OCI-LY7 (cell line): Measurements from ENCODE around the gene ERCC4. TPM values are rescaled to one million over a fixed set of nuclear protein-coding genes. Genes with fewer than 3 reads are reported as not detected.
A peak's percentile ranks its signal among the peaks of the same experiment; 100 is the strongest.

Experiments used
- BruUV-seq: library from RNA; stranded (reverse); fragments of 400-500 nt; replicated peaks from 2 replicates; lab custom pipeline; 2021; lab: Mats Ljungman, UMichigan
- CTCF ChIA-PET: fragments of 300-600 bp; sonication (Branson Sonifier 250); formaldehyde crosslinking; loops from one replicate; lab custom pipeline; 2022; ENCODE audit warnings: antibody characterized with exemption; ENCODE audit not compliant: unreplicated experiment; lab: Charles Lee
- POLR2A ChIA-PET: fragments of 300-600 bp; sonication (Branson Sonifier 250); formaldehyde crosslinking; loops from one replicate; lab custom pipeline; 2022; ENCODE audit warnings: antibody characterized with exemption; lab: Charles Lee
- DNase-seq: peaks from one replicate; pipeline ENCODE4 v3.0.0-alpha.2; 2015; ENCODE audit warnings: low spot score
- H2AFZ ChIP-seq: fragments of 200-600 bp; sonication (generic), shearing (Covaris generic); 2 replicates; pipeline ENCODE4 v1.6.1; 2014; ENCODE audit warnings: mild to moderate bottlenecking, antibody characterized with exemption, low read length, moderate library complexity
- H3K27ac ChIP-seq: fragments of 200-600 bp; sonication (generic); 2 replicates; pipeline ENCODE4 v1.5.1; 2014; ENCODE audit warnings: mixed run types, low read depth, mild to moderate bottlenecking, moderate library complexity, low read length, inconsistent platforms; ENCODE audit not compliant: poor library complexity, severe bottlenecking
- H3K36me3 ChIP-seq: fragments of 200-600 bp; sonication (generic); 2 replicates; pipeline ENCODE4 v1.6.1; 2014; ENCODE audit warnings: mild to moderate bottlenecking, antibody characterized with exemption, low read length, moderate library complexity, mixed read lengths; ENCODE audit not compliant: insufficient read depth
- H3K4me1 ChIP-seq: fragments of 200-600 bp; sonication (generic); 2 replicates; pipeline ENCODE4 v1.5.1; 2014; ENCODE audit warnings: mild to moderate bottlenecking, low read length; ENCODE audit not compliant: insufficient read depth, poor library complexity, severe bottlenecking
- H3K4me2 ChIP-seq: fragments of 200-600 bp; sonication (generic); 2 replicates; pipeline ENCODE4 v1.6.1; 2014; ENCODE audit warnings: mild to moderate bottlenecking, low read length
- H3K4me3 ChIP-seq: fragments of 200-600 bp; sonication (generic); 2 replicates; pipeline ENCODE4 v1.5.1; 2014; ENCODE audit warnings: mild to moderate bottlenecking, low read depth, low read length; ENCODE audit not compliant: poor library complexity, severe bottlenecking
- H3K79me2 ChIP-seq: fragments of 200-600 bp; sonication (generic); 2 replicates; pipeline ENCODE4 v1.6.1; 2016; ENCODE audit warnings: low read depth, mild to moderate bottlenecking, low read length, moderate library complexity, mixed read lengths; ENCODE audit not compliant: insufficient read depth
- H3K9me2 ChIP-seq: fragments of 200-600 bp; sonication (generic); 2 replicates; pipeline ENCODE4 v1.6.1; 2016; ENCODE audit warnings: mild to moderate bottlenecking, low read length, mixed read lengths; ENCODE audit not compliant: insufficient read depth
- H3K9me3 ChIP-seq: fragments of 200-600 bp; sonication (generic); 2 replicates; pipeline ENCODE4 v1.6.1; 2014; ENCODE audit warnings: mild to moderate bottlenecking, mixed run types, low read length, mixed read lengths
- H4K20me1 ChIP-seq: fragments of 200-600 bp; sonication (generic); 2 replicates; pipeline ENCODE4 v1.6.1; 2014; ENCODE audit warnings: mild to moderate bottlenecking, antibody characterized with exemption, low read length, moderate library complexity, mixed read lengths; ENCODE audit not compliant: insufficient read depth
- EZH2phosphoT487 ChIP-seq: fragments of 200-600 bp; sonication (generic); IDR thresholded peaks from 2 replicates; pipeline ENCODE4 v1.6.1; 2018; ENCODE audit warnings: low read depth, borderline replicate concordance, mild to moderate bottlenecking, mixed run types, antibody characterized with exemption, low read length, moderate library complexity, mixed read lengths
- intact Hi-C: fragments of 100-400 bp; cut with micrococcal nuclease; formaldehyde crosslinking; loops from one replicate; pipeline ENCODE4 v1.10.0; 2022; ENCODE audit not compliant: unreplicated experiment
- total RNA-seq, 2 experiments: library from RNA; depleted of rRNA in 1 of 2; stranded (reverse); fragments of >200 nt in 1 of 2; shearing (Covaris generic) in 1 of 2; gene quantifications; 2 replicates each; pipeline ENCODE4 v1.2.3, GENCODE V29; 2014 to 2022
- TF ChIP-seq, protein P1 (sequence below): fragments of 200-600 bp; sonication (generic); conservative IDR thresholded peaks from 2 replicates; pipeline ENCODE4 v1.5.1; 2014; ENCODE audit warnings: mild to moderate bottlenecking, antibody characterized with exemption, low read length, moderate library complexity, mixed read lengths

The ERCC4 gene
- total RNA-seq, 2 experiments from 2014 or later = 7.3 to 21.6 TPM

DNA sequence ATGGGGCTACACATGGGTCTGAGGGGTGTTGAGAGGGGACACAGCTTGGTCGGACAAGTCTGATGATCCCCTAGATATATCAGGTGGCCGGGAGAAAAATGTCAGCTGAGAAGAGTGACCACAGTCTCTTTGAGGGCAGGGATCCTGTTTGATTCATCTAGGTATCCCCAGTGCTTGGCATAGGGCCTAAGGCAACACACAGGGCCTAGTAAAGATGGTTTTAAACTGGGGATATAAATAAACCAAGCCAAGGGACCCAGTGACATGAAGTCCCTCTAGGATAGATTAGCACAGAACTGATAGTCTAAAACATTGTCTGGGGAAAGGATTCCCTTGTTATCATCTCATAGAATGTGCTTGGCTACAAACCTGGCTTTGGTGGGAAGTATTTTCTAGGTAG is 1.4 kb downstream of the ERCC4 start:
- Histone ChIP-seq H3K4me2 (peak overlapping the region; percentile 94), H4K20me1 (no peaks in the 10 kb centered on the region), H3K4me1 (peaks cover 23% of the 10 kb centered on the region), H3K9me2 (no peaks in the 10 kb centered on the region), H3K79me2 (peaks cover 7% of the 10 kb centered on the region; the same call in 1 of the 2 replicates), H3K27ac (no peak overlapping the region), H3K36me3 (peaks cover 28% of the 10 kb centered on the region; the same call in 1 of the 2 replicates), H3K9me3 (no peaks in the 10 kb centered on the region), H3K4me3 (peak overlapping the region; percentile 92), H2AFZ (no peak overlapping the region)
- no TSS peak for BruUV-seq
- DNase-seq = no peak
- CTCF ChIA-PET = no interaction called here
- POLR2A ChIA-PET = no interaction called here
- TF ChIP-seq, protein P1, sequence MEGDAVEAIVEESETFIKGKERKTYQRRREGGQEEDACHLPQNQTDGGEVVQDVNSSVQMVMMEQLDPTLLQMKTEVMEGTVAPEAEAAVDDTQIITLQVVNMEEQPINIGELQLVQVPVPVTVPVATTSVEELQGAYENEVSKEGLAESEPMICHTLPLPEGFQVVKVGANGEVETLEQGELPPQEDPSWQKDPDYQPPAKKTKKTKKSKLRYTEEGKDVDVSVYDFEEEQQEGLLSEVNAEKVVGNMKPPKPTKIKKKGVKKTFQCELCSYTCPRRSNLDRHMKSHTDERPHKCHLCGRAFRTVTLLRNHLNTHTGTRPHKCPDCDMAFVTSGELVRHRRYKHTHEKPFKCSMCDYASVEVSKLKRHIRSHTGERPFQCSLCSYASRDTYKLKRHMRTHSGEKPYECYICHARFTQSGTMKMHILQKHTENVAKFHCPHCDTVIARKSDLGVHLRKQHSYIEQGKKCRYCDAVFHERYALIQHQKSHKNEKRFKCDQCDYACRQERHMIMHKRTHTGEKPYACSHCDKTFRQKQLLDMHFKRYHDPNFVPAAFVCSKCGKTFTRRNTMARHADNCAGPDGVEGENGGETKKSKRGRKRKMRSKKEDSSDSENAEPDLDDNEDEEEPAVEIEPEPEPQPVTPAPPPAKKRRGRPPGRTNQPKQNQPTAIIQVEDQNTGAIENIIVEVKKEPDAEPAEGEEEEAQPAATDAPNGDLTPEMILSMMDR = no peak
- TF ChIP-seq EZH2phosphoT487 = no peak
- intact Hi-C loops = loop anchor here (5.0 to 10.0 kb wide), 5 partner anchors 76 to 606 kb away; no protein-coding TSS in a partner anchor

GRCh38 chr16:13923703-13924298 is 3.8 kb downstream of the ERCC4 start:
- POLR2A ChIA-PET = interaction anchor here (0.6 kb wide), 1 partner anchor 1008 kb away, joined by 3 read pairs; no protein-coding TSS in a partner anchor
- DNase-seq = peak; percentile 78
- Histone ChIP-seq H3K4me3 (no peak overlapping the region), H3K4me2 (no peak overlapping the region), H3K79me2 (peaks cover 7% of the 10 kb centered on the region; the same call in 1 of the 2 replicates), H3K4me1 (peaks cover 23% of the 10 kb centered on the region), H3K36me3 (peaks cover 33% of the 10 kb centered on the region; the same call in 1 of the 2 replicates), H2AFZ (no peak overlapping the region), H3K9me2 (no peaks in the 10 kb centered on the region), H4K20me1 (no peaks in the 10 kb centered on the region), H3K27ac (no peak overlapping the region), H3K9me3 (no peaks in the 10 kb centered on the region)
- TF ChIP-seq, protein P1 = peak; percentile 89
- TF ChIP-seq EZH2phosphoT487 = no peak
- intact Hi-C loops = loop anchor here (5.0 to 10.0 kb wide), 5 partner anchors 74 to 604 kb away; no protein-coding TSS in a partner anchor
- BruUV-seq = no TSS peak
- CTCF ChIA-PET = no interaction called here

GRCh38 chr16:13926464-13926863 is 6.5 kb downstream of the ERCC4 start:
- H3K27ac ChIP-seq = no peak overlapping the region
- no peak overlapping the region for H2AFZ ChIP-seq
- intact Hi-C loops = loop anchor here (10.0 kb wide), 2 partner anchors 278 to 318 kb away; no protein-coding TSS in a partner anchor
- no peaks in the 10 kb centered on the region for H4K20me1 ChIP-seq
- TF ChIP-seq, protein P1 = no peak
- TF ChIP-seq EZH2phosphoT487 = no peak
- H3K4me3 ChIP-seq = no peak overlapping the region
- no TSS peak for BruUV-seq
- ChIA-PET POLR2A (interaction anchor here (0.6 kb wide), 1 partner anchor 175 kb away, joined by 3 read pairs; no protein-coding TSS in a partner anchor), CTCF (no interaction called here)
- H3K9me3 ChIP-seq = no peaks in the 10 kb centered on the region
- DNase-seq = no peak
- H3K4me1 ChIP-seq = peaks cover 8% of the 10 kb centered on the region
- H3K4me2 ChIP-seq = no peak overlapping the region
- no peaks in the 10 kb centered on the region for H3K9me2 ChIP-seq
- H3K36me3 ChIP-seq = peaks cover 43% of the 10 kb centered on the region; the same call in 1 of the 2 replicates
- no peaks in the 10 kb centered on the region for H3K79me2 ChIP-seq
